GM13977 (cell line): Measurements from ENCODE around the gene CLDND1.

Experiments
- DNase-seq: peaks from one replicate; pipeline ENCODE4 v3.0.0; 2012; ENCODE audit warnings: low spot score
- CTCF ChIP-seq: IDR thresholded peaks from 2 replicates; pipeline ENCODE4 v1.5.1; 2012; ENCODE audit warnings: mild to moderate bottlenecking, control low read depth; ENCODE audit not compliant: insufficient read depth; ENCODE audit errors: extremely low read depth, missing control alignments
- in situ Hi-C: fragments of 300-500 bp; cut with MboI; formaldehyde crosslinking; loops from one replicate; pipeline ENCODE4 v1.12.0; 2022; ENCODE audit warnings: low sequenced_read_pairs, low pct_unique_long_range_greater_than_20kb, mixed read lengths, inconsistent platforms; ENCODE audit not compliant: unreplicated experiment

Gene CLDND1

GRCh38 chr3:98531622-98532274 is 9.0 kb upstream of the CLDND1 start, which contains the start of gene GPR15:
TSS of gene GPR15 (plus strand) at chr3:98531978. CDS start at chr3:98532034, 56 bp downstream.
- no peak for TF ChIP-seq CTCF
- peak; percentile 35 for DNase-seq
- in situ Hi-C loops: no loop called here

DNA sequence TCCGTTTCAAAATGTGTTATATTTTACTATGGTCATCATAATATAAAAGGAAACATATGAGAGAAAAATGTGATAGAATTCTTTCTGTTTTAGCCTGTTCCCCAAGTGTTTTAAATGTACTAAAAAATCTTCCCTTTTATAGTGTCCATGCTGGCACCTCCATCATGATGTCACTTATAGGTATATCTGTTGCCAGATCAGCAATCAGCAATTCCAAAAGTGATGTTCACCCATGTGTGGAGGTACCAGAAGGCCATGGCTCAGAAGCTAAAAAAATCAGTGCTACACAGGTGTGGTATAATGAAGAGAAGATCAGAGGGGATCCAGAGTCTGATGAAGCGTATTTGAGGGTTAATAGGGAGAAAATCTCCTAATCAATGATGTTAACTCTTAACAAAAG is 8.0 kb upstream of the CLDND1 start:
- in situ Hi-C loops: no loop called here
- DNase-seq: no peak
- TF ChIP-seq CTCF: no peak

GRCh38 chr3:98529856-98530459 is 7.3 kb upstream of the CLDND1 start:
- in situ Hi-C loops: loop anchor here (5.0 kb wide), 1 partner anchor 32 kb away; no protein-coding TSS in a partner anchor
- no peak for TF ChIP-seq CTCF
- DNase-seq: no peak

DNA sequence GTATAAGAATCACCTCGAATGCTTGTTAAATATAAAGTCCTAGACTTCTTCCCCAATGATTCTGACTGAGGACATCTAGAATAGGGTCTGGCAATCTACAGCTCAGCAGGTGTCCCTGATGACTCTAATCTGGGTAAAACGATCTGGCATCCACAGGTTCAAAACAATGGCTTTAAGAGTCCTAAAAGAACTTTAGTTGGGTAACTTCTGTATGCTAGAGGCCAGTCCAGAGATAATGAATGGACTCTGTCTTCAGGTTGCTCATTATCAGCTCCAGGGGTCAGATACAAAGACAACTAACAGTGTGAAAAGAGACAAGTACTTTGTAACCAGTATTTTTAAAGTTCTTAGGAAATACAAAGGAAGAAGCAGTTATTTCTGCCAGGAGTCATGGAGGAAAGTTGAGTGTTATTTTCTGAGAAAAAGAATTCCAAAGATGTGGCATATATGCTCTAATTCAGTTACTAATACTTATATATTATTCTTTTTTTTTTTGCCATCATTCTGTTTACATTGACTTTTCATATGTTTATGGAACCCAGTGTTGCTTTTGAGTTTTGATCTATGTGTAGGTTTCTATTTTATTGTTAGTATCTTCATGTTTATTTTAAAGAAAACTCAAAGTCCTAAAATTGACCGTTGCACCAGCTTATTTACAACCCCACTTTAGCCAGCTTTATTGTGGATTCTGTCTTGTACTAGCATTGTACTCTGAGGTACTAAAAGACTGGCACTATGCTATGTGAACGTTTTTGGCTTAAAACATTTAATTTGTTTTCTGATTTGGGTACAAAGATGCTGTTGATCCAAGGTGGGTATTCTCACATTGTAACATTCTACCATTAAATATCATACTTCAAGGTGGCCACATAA is 6.0 kb upstream of the CLDND1 start:
- in situ Hi-C loops: loop anchor here (5.0 kb wide), 1 partner anchor 34 kb away; no protein-coding TSS in a partner anchor
- no peak for TF ChIP-seq CTCF

DNA sequence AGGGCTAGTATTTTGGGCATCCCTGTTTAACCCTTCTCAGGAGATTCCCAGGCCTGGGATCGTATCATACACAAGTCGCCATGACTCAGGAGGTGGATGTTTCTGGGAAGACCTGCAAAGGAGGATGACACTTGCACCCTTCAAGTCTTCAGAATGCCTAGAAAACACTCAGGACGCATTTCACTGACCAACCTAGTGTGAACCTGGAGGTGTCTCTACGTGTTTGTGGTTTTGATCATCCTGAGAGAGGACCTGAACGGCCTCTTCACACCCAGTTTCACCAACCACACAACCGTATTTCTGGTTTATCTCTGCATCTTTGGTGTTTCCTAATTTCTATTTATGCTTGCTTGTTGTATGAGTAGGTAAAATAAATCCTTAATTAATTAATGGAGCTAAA is 2.8 kb upstream of the CLDND1 start:
- no peak for TF ChIP-seq CTCF
- in situ Hi-C loops: loop anchor here (5.0 kb wide), 1 partner anchor 37 kb away; no protein-coding TSS in a partner anchor
- DNase-seq: no peak

More for the DNA sequence above, 6.0 kb upstream of the CLDND1 start:
- DNase-seq: no peak

GRCh38 chr3:98521897-98522543 is 682 bp downstream of the CLDND1 start:
- peak; percentile 53 for DNase-seq
- in situ Hi-C loops: no loop called here
- TF ChIP-seq CTCF: no peak
